ENCODE results near the gene TLR8.

The TLR8 gene

GRCh38 chrX:12906046-12906761 lies at the start of gene TLR8:
TLR8 (plus strand) TSS chrX:12906620; CDS start chrX:12906707, 87 bp downstream.
- no peaks in the 10 kb centered on the region for H3K79me2 ChIP-seq (ENCODE audit: low read length)

DNA sequence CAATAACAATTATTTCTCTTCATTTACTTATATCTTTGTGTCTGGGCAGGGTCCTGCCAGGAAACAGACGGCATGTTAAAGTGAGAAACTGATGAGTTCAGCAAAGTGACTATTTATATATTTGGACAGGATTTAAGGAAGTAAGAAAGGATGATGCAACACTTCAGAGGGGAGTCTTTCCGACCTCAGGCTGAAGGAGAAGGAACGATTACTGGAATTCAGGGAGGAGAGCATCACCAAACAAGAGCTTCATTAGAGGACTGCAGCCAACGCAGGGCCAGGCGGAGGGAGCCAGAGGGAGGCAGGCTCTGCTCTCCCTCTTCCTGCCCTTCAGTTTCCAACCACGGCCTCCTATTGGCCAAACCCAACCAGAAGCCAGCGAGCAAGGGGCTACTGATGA lies 41.1 kb upstream of the TLR8 start:
- Histone ChIP-seq H3K79me2 (ENCODE audit: low read length) (no peaks in the 10 kb centered on the region), H2AFZ (ENCODE audit: low read length) (no peak overlapping the region), H3K36me3 (replicated peaks; ENCODE audit: insufficient read depth, low read length) (no peaks in the 10 kb centered on the region), H4K20me1 (ENCODE audit: insufficient read depth, low read length) (no peaks in the 10 kb centered on the region), H3K27me3 (replicated peaks; ENCODE audit: insufficient read depth, low read length) (no peaks in the 10 kb centered on the region), H3K4me3 (ENCODE audit: low read length) (no peak overlapping the region), H3F3A (ENCODE audit: insufficient read depth, low read length) (peaks cover 10% of the 10 kb centered on the region), H3K9ac (ENCODE audit: low read length) (no peak overlapping the region), H3K9me2 (replicated peaks; ENCODE audit: insufficient read depth, low read length) (no peaks in the 10 kb centered on the region), H3K4me1 (ENCODE audit: low read length) (peaks cover 41% of the 10 kb centered on the region), H3K4me2 (ENCODE audit: low read depth, low read length) (no peak overlapping the region), H3K27ac (ENCODE audit: low read length) (no peak overlapping the region), H3K9me3 (replicated peaks; ENCODE audit: insufficient read depth, low read length) (no peaks in the 10 kb centered on the region)
- no peak for DNase-seq
- no peak for TF ChIP-seq EZH2 (optimal IDR thresholded peaks at IDR 0.05; ENCODE audit: low read depth, low read length)
- TF ChIP-seq EZH2phosphoT487 (IDR thresholded peaks at IDR 0.05; ENCODE audit: low read length): no peak
- no peak for TF ChIP-seq CTCF (IDR thresholded peaks at IDR 0.05; ENCODE audit: low read length)

More at GRCh38 chrX:12906046-12906761, at the start of gene TLR8:
- H4K20me1 ChIP-seq (ENCODE audit: insufficient read depth, low read length): no peaks in the 10 kb centered on the region
- H2AFZ ChIP-seq (ENCODE audit: low read length): no peak within 1 kb of the TSS
- DNase-seq: no peak
- H3K4me1 ChIP-seq (ENCODE audit: low read length): peaks cover 3% of the 10 kb centered on the region; the same call in 1 of the 2 replicates
- no peaks in the 10 kb centered on the region for H3K27me3 ChIP-seq (replicated peaks; ENCODE audit: insufficient read depth, low read length)
- no peaks in the 10 kb centered on the region for H3K36me3 ChIP-seq (replicated peaks; ENCODE audit: insufficient read depth, low read length)
- no peak for TF ChIP-seq CTCF (IDR thresholded peaks at IDR 0.05; ENCODE audit: low read length)
- no peak for TF ChIP-seq EZH2 (optimal IDR thresholded peaks at IDR 0.05; ENCODE audit: low read depth, low read length)
- no peak for TF ChIP-seq EZH2phosphoT487 (IDR thresholded peaks at IDR 0.05; ENCODE audit: low read length)
- H3K9me2 ChIP-seq (replicated peaks; ENCODE audit: insufficient read depth, low read length): no peaks in the 10 kb centered on the region
- no peaks in the 10 kb centered on the region for H3F3A ChIP-seq (ENCODE audit: insufficient read depth, low read length)
- H3K9ac ChIP-seq (ENCODE audit: low read length): no peak within 1 kb of the TSS
- H3K27ac ChIP-seq (ENCODE audit: low read length): no peak within 1 kb of the TSS
- H3K4me2 ChIP-seq (ENCODE audit: low read depth, low read length): no peak within 1 kb of the TSS
- H3K4me3 ChIP-seq (ENCODE audit: low read length): no peak within 1 kb of the TSS
- no peaks in the 10 kb centered on the region for H3K9me3 ChIP-seq (replicated peaks; ENCODE audit: insufficient read depth, low read length)

GRCh38 chrX:12866451-12867377 lies 39.7 kb upstream of the TLR8 start, which contains the start of gene TLR7:
TLR7 (plus strand) TSS chrX:12867072; CDS start chrX:12867579, 507 bp downstream.
- H3K36me3 ChIP-seq (replicated peaks; ENCODE audit: insufficient read depth, low read length): no peaks in the 10 kb centered on the region
- peak within 1 kb of the TSS; percentile 44 for H3K4me2 ChIP-seq (ENCODE audit: low read depth, low read length)
- no peak within 1 kb of the TSS for H2AFZ ChIP-seq (ENCODE audit: low read length)
- no peaks in the 10 kb centered on the region; the same call in 1 of the 2 replicates for H3K79me2 ChIP-seq (ENCODE audit: low read length)
- H3K9ac ChIP-seq (ENCODE audit: low read length): peak within 1 kb of the TSS; percentile 40
- TF ChIP-seq CTCF (IDR thresholded peaks at IDR 0.05; ENCODE audit: low read length): no peak
- no peak for TF ChIP-seq EZH2 (optimal IDR thresholded peaks at IDR 0.05; ENCODE audit: low read depth, low read length)
- no peak for TF ChIP-seq EZH2phosphoT487 (IDR thresholded peaks at IDR 0.05; ENCODE audit: low read length)
- DNase-seq: no peak
- peaks cover 10% of the 10 kb centered on the region for H3F3A ChIP-seq (ENCODE audit: insufficient read depth, low read length)
- peaks cover 41% of the 10 kb centered on the region for H3K4me1 ChIP-seq (ENCODE audit: low read length)
- H3K9me2 ChIP-seq (replicated peaks; ENCODE audit: insufficient read depth, low read length): no peaks in the 10 kb centered on the region
- no peaks in the 10 kb centered on the region for H3K9me3 ChIP-seq (replicated peaks; ENCODE audit: insufficient read depth, low read length)
- H3K27ac ChIP-seq (ENCODE audit: low read length): peak within 1 kb of the TSS; percentile 93
- no peaks in the 10 kb centered on the region for H3K27me3 ChIP-seq (replicated peaks; ENCODE audit: insufficient read depth, low read length)
- H3K4me3 ChIP-seq (ENCODE audit: low read length): peak within 1 kb of the TSS; percentile 4; the same call in 1 of the 2 replicates
- H4K20me1 ChIP-seq (ENCODE audit: insufficient read depth, low read length): no peaks in the 10 kb centered on the region
